Gastrocnemius medialis (tissue), 4 donors: Measurements from ENCODE around the gene C12orf75.

Experiments
- POLR2A ChIP-seq, 2 donors: fragments of 450-650 bp; IDR thresholded peaks; one replicate each; pipeline ENCODE4 v1.6.1; 2017; ENCODE audit warnings: antibody characterized with exemption in 2 of 2, mild to moderate bottlenecking in 2 of 2, moderate library complexity in 2 of 2
- TF ChIP-seq, protein P1 (sequence below), 5 experiments: fragments of 450-650 bp in 3 of 5; fragments of 200-600 bp in 2 of 5; sonication (generic) in 2 of 5; IDR thresholded peaks in 4 of 5; conservative IDR thresholded peaks in 1 of 5; 1 replicate in 4 of 5; 2 replicates in 1 of 5; pipeline ENCODE4 v1.5.1; 2016 to 2019; ENCODE audit warnings: antibody characterized with exemption in 5 of 5, mild to moderate bottlenecking in 3 of 5, moderate library complexity in 3 of 5

- TF ChIP-seq, protein P1, sequence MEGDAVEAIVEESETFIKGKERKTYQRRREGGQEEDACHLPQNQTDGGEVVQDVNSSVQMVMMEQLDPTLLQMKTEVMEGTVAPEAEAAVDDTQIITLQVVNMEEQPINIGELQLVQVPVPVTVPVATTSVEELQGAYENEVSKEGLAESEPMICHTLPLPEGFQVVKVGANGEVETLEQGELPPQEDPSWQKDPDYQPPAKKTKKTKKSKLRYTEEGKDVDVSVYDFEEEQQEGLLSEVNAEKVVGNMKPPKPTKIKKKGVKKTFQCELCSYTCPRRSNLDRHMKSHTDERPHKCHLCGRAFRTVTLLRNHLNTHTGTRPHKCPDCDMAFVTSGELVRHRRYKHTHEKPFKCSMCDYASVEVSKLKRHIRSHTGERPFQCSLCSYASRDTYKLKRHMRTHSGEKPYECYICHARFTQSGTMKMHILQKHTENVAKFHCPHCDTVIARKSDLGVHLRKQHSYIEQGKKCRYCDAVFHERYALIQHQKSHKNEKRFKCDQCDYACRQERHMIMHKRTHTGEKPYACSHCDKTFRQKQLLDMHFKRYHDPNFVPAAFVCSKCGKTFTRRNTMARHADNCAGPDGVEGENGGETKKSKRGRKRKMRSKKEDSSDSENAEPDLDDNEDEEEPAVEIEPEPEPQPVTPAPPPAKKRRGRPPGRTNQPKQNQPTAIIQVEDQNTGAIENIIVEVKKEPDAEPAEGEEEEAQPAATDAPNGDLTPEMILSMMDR (IDR thresholded peaks at IDR 0.05 in 4 of 5, conservative IDR thresholded peaks at IDR 0.05 in 1 of 5), result no peak
- TF ChIP-seq POLR2A (IDR thresholded peaks at IDR 0.05), result no peak
These were observed 5.9 kb downstream of the C12orf75 start for GRCh38 chr12:105336411-105336810.
